ENCODE measurements around the gene FRMD5.

The FRMD5 gene

DNA sequence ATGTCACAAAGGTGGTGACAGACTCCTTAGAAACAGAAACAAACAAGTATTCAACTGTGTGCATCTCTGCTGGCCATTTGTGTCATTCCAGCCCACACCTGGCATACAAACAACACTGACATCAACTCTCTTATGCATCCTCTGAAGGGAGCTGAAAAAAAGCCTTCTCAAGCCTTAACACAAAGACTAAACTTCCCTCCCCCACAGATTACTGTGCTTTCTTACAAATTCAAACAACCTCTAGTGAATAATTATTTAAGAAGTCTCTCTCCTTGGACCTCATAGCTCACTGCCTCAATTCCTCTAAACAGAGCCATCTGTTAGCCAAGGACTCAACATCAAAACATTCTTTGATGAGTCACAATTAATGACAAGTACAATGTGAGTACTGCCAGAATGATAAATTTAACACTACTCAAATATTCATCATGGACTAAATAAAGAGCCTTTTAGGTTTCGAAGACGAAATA, 236.2 kb downstream of the FRMD5 start:
- no peak for DNase-seq

- DNase-seq = no peak
Observed at GRCh38 chr15:43957724-43958123, 237.3 kb downstream of the FRMD5 start.

DNA sequence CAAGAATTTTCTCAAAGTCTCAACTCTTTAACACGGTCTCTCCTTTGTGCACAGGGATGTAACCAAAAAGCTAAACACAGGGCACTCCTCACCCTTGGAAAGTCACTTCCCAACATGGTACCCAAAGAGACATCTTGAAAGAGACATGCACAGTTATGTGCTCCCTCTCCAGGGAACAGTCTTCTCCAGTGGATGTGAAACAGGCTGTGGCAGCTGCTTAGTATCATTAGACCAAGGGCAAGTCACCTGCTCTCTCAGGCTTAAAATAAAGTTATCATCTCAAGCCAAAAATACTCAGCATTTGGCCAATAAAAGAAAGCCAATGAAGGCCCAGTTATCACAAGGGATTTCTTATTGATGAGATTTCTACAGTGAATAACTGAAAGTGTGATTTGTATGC, 239.9 kb downstream of the FRMD5 start:
- no peak for DNase-seq

GRCh38 chr15:43954181-43954621, 240.9 kb downstream of the FRMD5 start:
- DNase-seq = no peak

DNA sequence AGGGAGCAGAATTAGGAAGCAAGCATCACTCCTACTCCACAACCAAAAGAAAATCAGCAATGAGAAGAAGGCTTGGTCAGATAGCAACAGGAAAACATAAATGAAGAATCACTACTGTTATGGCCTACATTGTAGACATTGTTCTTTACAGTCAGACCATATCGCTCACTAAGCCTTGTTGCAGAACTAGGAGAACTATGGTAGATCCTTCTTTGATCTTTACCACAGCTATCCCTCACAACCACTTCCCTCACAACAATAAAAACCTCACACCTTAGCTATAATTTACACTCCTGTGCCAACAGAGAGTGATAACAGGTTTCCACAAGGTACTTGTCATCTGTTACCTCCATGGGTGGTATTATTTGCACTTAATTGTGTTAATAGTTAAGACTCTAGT, 241.7 kb downstream of the FRMD5 start:
- DNase-seq = no peak

- no peak for DNase-seq
Observed at GRCh38 chr15:43950531-43950930, 244.5 kb downstream of the FRMD5 start.

GRCh38 chr15:43948691-43949325, 246.3 kb downstream of the FRMD5 start:
- DNase-seq = no peak

DNA sequence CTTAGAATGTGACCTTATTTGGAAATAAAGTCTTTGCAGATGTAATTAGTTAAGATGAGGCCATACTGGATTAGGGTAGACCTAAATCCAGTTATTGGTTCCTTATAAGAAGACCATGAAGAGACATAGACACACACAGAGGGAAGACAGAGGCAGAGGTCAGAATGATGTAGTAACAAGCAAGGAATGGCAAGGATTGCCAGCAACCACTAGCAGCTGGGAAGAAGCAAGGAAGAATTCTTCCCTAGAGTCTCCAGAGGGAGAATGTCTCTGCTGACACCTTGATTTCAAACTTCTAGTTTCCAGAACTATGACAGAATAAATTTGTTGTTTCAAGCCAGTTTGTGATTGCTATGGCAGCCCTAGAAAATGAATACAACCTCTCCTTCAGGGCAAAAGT, 251.6 kb downstream of the FRMD5 start:
- no peak for DNase-seq

DNA sequence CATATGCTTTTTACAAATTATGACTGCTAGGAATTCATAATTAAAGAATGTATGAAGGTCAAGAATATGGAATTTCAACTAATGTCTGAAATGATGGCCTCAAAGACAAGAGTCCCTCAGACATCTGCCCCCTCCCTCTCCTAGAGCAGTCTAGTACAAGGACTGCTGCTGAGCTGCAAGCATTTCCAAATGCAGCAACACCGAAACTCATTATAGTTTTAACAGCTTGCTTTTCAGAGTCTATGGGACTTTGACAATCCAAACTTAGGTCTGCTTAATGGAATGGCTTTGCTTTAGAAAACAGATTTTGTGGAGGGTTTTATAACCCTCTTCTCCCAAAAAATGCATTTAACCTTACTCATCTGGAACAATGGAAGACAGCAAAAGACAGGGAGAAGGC, 252.9 kb downstream of the FRMD5 start:
- DNase-seq = no peak

DNA sequence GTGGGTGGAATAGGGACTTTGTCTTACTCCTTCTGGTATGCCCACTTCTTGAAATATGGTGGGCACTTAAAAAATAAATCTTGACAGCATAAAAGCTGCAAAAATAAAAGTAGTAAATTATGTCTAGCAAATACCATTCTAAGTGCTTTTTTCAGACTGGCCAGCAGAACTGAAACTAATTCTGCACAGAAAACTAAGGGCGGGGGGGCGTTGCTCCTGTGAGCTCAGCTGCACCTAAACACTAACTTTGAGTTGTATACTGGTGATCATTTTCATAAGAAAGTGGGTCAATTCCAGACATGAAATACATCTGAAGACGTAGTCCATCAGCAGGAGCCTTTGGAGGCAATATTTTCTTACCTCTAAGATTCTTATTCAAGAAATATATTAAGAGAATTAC, 253.5 kb downstream of the FRMD5 start:
- DNase-seq = no peak

DNA sequence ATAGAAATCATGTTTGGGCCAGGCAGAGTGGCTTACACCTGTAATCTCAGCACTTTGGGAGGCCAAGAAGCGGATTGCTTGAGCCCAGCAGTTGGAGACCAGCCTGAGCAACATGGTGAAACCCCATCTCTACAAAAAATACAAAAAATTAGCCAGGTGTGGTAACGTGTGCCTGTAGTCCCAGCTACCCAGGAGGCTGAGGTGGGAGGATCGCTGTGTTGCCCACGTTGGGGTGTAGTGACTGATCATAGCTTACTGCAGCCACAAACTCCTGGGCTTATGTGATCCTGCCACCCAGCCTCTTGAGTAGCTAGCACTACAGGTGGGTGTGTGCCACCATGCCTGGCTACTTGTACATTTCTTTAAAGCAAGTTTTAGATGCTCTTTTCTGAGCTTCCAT, 254.0 kb downstream of the FRMD5 start:
- no peak for DNase-seq

- no peak for DNase-seq
Observed at GRCh38 chr15:43939070-43939469, 256.0 kb downstream of the FRMD5 start.

GRCh38 chr15:43934480-43934879, 260.6 kb downstream of the FRMD5 start:
- DNase-seq = no peak

DNA sequence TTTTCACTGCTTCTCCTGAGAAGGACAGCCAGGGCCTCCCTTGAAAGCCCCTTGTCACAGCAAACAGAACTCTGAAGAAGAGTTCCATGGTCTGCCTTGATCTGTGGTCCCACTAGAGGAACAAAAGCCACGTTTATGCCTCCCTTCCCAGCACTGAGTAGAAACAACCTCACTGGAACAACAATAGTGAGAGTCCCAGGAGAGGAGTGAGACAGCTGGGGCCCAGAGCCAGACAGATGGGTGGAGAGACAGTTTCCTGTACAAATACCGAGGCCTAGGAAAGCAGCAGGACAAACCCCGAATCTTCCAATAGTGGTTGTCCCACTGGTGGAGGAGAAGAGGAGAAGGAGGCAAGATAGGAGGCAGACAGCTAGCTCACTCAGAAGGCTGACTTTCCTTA, 262.2 kb downstream of the FRMD5 start:
- no peak for DNase-seq

- DNase-seq = no peak
Observed at GRCh38 chr15:43931790-43932435, 263.2 kb downstream of the FRMD5 start.

- no peak for DNase-seq
Observed at GRCh38 chr15:43931119-43931518, 264.0 kb downstream of the FRMD5 start.

GRCh38 chr15:43930556-43930955, 264.5 kb downstream of the FRMD5 start:
- no peak for DNase-seq

DNA sequence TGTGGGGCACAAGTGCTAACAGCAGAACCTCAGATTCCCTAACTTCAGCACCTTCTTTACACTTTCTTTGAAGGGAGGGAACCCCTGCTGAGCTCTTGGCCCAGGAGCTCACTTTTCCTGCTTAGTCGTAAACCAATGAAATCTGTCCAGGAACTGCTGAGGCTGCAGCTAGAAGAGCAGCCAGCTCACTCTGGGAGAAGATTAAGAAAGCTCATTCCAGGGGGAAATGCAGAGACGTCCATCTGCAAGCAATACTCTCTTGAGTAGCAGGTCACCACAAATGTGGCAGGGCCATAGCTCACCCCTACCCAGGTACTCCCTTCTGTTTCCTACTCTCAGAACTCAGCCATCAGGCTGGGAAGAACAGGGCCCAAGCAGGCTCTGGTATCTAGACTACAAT, 265.0 kb downstream of the FRMD5 start:
- no peak for DNase-seq

DNA sequence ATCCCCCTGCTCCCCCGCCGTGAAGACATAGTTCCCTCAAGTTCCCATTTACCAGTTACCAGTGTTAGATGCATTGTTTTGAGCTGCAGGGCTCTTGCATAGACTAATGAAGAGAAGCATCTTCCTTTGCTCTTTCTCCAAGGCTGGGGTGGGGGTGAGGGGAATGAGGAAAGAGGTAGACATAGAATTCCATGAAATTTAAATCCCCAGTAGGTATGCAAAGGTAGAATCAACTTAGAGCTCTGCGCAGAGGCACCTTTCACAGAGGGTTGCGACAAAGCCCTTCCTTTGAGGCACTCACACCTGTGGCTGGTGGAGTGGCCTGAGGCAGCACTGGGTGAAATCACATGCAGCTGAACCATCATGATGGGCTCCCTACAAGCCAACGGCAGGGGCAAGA, 266.9 kb downstream of the FRMD5 start:
- DNase-seq = no peak

GRCh38 chr15:43927203-43927602, 267.9 kb downstream of the FRMD5 start:
- DNase-seq = no peak

DNA sequence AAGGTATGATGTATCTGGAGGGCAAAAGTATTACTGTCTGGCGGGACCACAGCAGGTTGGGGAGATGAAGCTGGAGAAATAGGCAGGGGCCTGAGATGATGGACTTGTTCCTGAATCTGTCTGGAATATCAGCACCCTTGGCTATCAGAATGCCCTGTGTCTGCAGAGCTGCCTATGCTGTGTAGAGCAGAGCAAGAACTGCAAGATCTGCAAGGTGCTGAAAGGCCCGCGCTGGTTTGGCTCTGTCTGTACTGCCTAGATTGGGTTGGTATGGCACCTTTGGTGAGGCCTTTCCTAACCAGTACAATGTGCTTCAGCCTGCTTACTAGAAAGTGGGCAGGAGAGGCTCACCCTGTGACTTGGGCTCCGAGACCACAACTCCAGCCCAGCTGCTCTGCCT, 271.5 kb downstream of the FRMD5 start:
- DNase-seq = no peak

GRCh38 chr15:43922021-43922420, 273.1 kb downstream of the FRMD5 start:
- no peak for DNase-seq

GRCh38 chr15:43920815-43921214, 274.3 kb downstream of the FRMD5 start:
- DNase-seq = no peak

GRCh38 chr15:43920254-43920600, 274.8 kb downstream of the FRMD5 start:
- no peak for DNase-seq

All from bone marrow (tissue), 2 donors.